ENCODE measurements around the gene TAAR2.

Gene TAAR2

DNA sequence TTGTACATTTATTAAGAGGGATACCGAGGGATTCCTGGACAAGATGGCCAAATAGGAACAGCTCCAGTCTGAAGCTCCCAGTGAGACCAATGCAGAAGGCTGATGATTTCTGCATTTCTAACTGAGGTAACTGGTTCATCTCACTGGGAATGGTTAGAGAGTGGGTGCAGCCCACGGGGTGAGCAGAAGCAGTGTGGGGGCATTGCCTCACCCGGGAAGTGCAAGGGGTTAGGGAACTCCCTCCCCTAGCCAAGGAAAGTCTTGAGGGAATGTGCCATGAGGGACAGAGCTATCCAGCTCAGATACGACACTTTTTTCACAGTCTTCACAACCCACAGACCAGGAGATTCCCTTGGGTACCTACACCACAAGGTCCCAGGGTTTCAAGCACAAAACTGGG, 10.7 kb upstream of the TAAR2 start:
- Histone ChIP-seq H3K27me3 (ENCODE audit: insufficient read depth, low read depth, severe bottlenecking) (peaks cover 35% of the 10 kb centered on the region), H3K4me3 (ENCODE audit: low read depth, low read length) (no peak overlapping the region), H3K27ac (no peak overlapping the region), H3K36me3 (no peaks in the 10 kb centered on the region), H3K9me3 (ENCODE audit: severe bottlenecking) (no peaks in the 10 kb centered on the region)
- no peak for DNase-seq
- TF ChIP-seq, protein P1, sequence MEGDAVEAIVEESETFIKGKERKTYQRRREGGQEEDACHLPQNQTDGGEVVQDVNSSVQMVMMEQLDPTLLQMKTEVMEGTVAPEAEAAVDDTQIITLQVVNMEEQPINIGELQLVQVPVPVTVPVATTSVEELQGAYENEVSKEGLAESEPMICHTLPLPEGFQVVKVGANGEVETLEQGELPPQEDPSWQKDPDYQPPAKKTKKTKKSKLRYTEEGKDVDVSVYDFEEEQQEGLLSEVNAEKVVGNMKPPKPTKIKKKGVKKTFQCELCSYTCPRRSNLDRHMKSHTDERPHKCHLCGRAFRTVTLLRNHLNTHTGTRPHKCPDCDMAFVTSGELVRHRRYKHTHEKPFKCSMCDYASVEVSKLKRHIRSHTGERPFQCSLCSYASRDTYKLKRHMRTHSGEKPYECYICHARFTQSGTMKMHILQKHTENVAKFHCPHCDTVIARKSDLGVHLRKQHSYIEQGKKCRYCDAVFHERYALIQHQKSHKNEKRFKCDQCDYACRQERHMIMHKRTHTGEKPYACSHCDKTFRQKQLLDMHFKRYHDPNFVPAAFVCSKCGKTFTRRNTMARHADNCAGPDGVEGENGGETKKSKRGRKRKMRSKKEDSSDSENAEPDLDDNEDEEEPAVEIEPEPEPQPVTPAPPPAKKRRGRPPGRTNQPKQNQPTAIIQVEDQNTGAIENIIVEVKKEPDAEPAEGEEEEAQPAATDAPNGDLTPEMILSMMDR (IDR thresholded peaks at IDR 0.05; ENCODE audit: low read depth, low read length) = no peak

DNA sequence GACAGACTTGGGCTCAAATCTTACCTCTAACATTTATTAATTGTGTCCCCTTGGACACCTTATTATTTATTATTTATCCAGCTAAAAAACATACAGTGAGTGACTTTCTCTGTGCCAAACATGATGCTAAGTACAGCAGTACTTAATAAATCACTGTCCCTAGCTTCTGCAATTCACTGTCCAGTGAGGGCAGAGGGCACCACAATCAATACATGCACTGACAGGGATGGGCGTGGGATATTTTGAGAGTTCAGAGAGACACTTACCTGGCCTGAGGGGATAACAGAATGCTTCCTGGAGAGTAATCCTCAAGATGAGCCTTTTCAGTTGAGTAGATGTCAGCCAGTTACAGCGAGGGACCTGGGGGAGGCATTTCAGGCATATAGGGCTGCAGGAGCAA, 9.3 kb upstream of the TAAR2 start:
- no peak overlapping the region for H3K27ac ChIP-seq
- TF ChIP-seq, protein P1 (IDR thresholded peaks at IDR 0.05; ENCODE audit: low read depth, low read length) = no peak
- H3K27me3 ChIP-seq (ENCODE audit: insufficient read depth, low read depth, severe bottlenecking) = peaks cover 39% of the 10 kb centered on the region
- no peak for DNase-seq
- H3K4me3 ChIP-seq (ENCODE audit: low read depth, low read length) = no peak overlapping the region
- H3K9me3 ChIP-seq (ENCODE audit: severe bottlenecking) = no peaks in the 10 kb centered on the region
- no peaks in the 10 kb centered on the region for H3K36me3 ChIP-seq

DNA sequence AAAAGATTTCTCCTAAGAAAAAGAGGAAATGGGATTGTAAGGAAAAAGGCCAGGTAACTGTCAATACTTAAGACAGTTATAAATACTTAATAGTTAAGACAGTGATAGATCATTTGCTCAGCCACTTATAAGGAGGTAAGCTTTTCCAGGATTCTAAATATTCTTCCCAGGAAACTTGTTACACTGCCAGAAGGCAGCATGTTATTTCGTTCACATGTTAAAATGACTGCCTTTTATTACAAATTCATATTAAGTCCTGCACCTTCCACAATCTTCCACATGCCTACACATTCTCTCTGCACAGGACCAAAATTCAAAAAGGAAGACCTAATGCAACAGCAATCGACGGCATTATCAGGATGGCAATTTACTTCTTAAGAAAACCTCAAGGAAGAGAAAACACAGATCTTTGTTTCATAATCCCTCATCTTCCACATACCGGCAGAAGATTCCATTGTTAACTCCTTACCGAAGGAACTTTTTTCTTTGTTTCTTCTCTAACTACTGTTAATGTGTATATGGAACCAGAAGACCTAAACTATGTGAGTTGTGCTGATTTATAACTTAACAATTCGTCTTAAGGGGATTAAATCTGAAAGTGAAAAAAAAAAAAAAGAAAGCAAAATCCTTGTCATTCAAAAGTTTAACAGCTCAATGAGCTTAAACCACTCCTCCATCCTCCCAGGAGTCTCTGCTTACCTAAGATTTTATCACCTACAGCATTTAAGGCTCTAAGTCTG, 799 bp downstream of the TAAR2 start:
- Histone ChIP-seq H3K4me3 (ENCODE audit: low read depth, low read length) (no peak overlapping the region), H3K36me3 (no peaks in the 10 kb centered on the region), H3K27ac (no peak overlapping the region), H3K9me3 (ENCODE audit: severe bottlenecking) (no peaks in the 10 kb centered on the region), H3K27me3 (ENCODE audit: insufficient read depth, low read depth, severe bottlenecking) (peaks cover 52% of the 10 kb centered on the region)
- DNase-seq = no peak
- TF ChIP-seq, protein P1 (IDR thresholded peaks at IDR 0.05; ENCODE audit: low read depth, low read length) = no peak

DNA sequence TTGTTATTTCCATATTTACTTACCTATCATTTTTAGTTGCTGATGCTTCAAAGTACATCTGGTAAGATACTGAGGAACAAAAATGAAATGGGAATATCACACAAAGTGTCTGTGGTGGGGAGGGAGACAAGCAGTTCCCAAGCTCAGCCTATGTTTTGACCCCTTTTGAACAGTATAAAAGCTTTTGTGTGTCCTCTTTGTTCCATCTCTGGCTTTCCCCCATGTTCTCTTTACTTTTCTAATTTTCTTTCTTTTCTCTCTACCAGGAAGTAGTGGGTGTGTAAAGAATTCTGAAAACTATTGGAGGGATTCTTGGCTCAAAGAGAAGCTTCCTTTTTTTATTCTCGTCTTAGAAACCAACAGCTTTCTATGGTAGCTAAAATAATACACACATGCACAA, 7.4 kb downstream of the TAAR2 start:
- DNase-seq = no peak
- H3K27me3 ChIP-seq (ENCODE audit: insufficient read depth, low read depth, severe bottlenecking) = peaks cover 84% of the 10 kb centered on the region
- TF ChIP-seq, protein P1 (IDR thresholded peaks at IDR 0.05; ENCODE audit: low read depth, low read length) = no peak
- no peak overlapping the region for H3K27ac ChIP-seq
- H3K36me3 ChIP-seq = no peaks in the 10 kb centered on the region
- H3K9me3 ChIP-seq (ENCODE audit: severe bottlenecking) = no peaks in the 10 kb centered on the region
- H3K4me3 ChIP-seq (ENCODE audit: low read depth, low read length) = no peak overlapping the region

DNA sequence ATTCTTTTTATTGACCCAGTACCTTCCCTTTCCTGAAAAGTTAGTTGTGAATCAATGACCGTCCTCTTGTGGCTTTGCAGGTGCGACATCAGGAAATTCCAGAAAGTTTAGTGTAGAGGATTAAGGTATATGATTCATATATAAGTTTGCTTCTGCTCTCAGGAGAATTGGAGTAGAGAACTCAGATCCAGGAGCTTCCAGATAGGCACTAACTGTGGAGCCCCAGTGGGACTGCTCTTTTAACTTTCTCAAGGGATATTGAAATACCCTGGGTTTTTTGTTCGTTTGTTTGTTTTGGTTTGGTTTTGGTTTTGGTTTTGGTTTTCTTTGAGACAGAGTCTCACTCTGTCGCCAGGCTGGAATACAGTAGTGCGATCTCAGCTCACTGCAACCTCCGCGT, 9.5 kb downstream of the TAAR2 start:
- Histone ChIP-seq H3K4me3 (ENCODE audit: low read depth, low read length) (no peak overlapping the region), H3K9me3 (ENCODE audit: severe bottlenecking) (no peaks in the 10 kb centered on the region), H3K27me3 (ENCODE audit: insufficient read depth, low read depth, severe bottlenecking) (peaks cover 85% of the 10 kb centered on the region), H3K27ac (no peak overlapping the region), H3K36me3 (no peaks in the 10 kb centered on the region)
- TF ChIP-seq, protein P1 (IDR thresholded peaks at IDR 0.05; ENCODE audit: low read depth, low read length) = no peak
- DNase-seq = no peak

All from WERI-Rb-1 (cell line).